Umbilical cord (tissue), 2 donors: Measurements from ENCODE around the gene IL1RAPL2. TPM values are rescaled to one million over a fixed set of nuclear protein-coding genes. Genes with fewer than 3 reads are reported as not detected.
A peak's percentile ranks its signal among the peaks of the same experiment; 100 is the strongest.
"Not testable (repeated sequence)": the region's sequence is repeated elsewhere in the genome, so short reads cannot be mapped to it uniquely, and the experiment has no call there.

Experiments
- DNase-seq: peaks from one replicate; pipeline ENCODE4 v3.0.0-alpha.2; 2015; ENCODE audit warnings: low spot score
- total RNA-seq: library from RNA; depleted of rRNA; stranded (reverse); fragments of >200 nt; gene quantifications from one replicate; pipeline ENCODE4 v1.2.3, GENCODE V29; 2014; ENCODE audit warnings: low replicate concordance; ENCODE audit not compliant: insufficient read depth

The IL1RAPL2 gene
- total RNA-seq, 1 donor from 2014 or later = 2.2 TPM

GRCh38 chrX:104670051-104670450, 104.1 kb downstream of the IL1RAPL2 start:
- no peak for DNase-seq

- DNase-seq = not testable (repeated sequence)
These were observed 111.5 kb downstream of the IL1RAPL2 start for GRCh38 chrX:104677517-104677916.

GRCh38 chrX:104679175-104679574, 113.2 kb downstream of the IL1RAPL2 start:
- peak; percentile 1 for DNase-seq

- DNase-seq = no peak
These were observed 115.2 kb downstream of the IL1RAPL2 start for GRCh38 chrX:104681214-104681613.

- DNase-seq = no peak
These were observed 118.1 kb downstream of the IL1RAPL2 start for GRCh38 chrX:104684077-104684476.

- no peak for DNase-seq
These were observed 129.6 kb downstream of the IL1RAPL2 start for GRCh38 chrX:104695593-104695992.

- no peak for DNase-seq
These were observed 130.7 kb downstream of the IL1RAPL2 start for GRCh38 chrX:104696667-104697066.

GRCh38 chrX:104697294-104697693, 131.3 kb downstream of the IL1RAPL2 start:
- peak; percentile 2 for DNase-seq

GRCh38 chrX:104707042-104707441, 141.0 kb downstream of the IL1RAPL2 start:
- no peak for DNase-seq

GRCh38 chrX:104707572-104707971, 141.6 kb downstream of the IL1RAPL2 start:
- no peak for DNase-seq

- no peak for DNase-seq
These were observed 146.5 kb downstream of the IL1RAPL2 start for GRCh38 chrX:104712515-104712914.

- no peak for DNase-seq
These were observed 155.9 kb downstream of the IL1RAPL2 start for GRCh38 chrX:104721854-104722253.

GRCh38 chrX:104728456-104728855, 162.5 kb downstream of the IL1RAPL2 start:
- DNase-seq = no peak

GRCh38 chrX:104742355-104742754, 176.4 kb downstream of the IL1RAPL2 start:
- DNase-seq = no peak

- DNase-seq = no peak
These were observed 179.2 kb downstream of the IL1RAPL2 start for GRCh38 chrX:104745152-104745551.

GRCh38 chrX:104749951-104750610, 184.1 kb downstream of the IL1RAPL2 start:
- no peak for DNase-seq

- DNase-seq = no peak
These were observed 196.6 kb downstream of the IL1RAPL2 start for GRCh38 chrX:104762641-104763040.

GRCh38 chrX:104789784-104790183, 223.8 kb downstream of the IL1RAPL2 start:
- DNase-seq = no peak

- no peak for DNase-seq
These were observed 229.8 kb downstream of the IL1RAPL2 start for GRCh38 chrX:104795804-104796203.

GRCh38 chrX:104803219-104803618, 237.2 kb downstream of the IL1RAPL2 start:
- no peak for DNase-seq

- DNase-seq = no peak
These were observed 240.3 kb downstream of the IL1RAPL2 start for GRCh38 chrX:104806346-104806745.

- no peak for DNase-seq
These were observed 267.4 kb downstream of the IL1RAPL2 start for GRCh38 chrX:104833401-104833800.

- DNase-seq = no peak
These were observed 276.6 kb downstream of the IL1RAPL2 start for GRCh38 chrX:104842646-104843045.

- no peak for DNase-seq
These were observed 286.2 kb downstream of the IL1RAPL2 start for GRCh38 chrX:104852241-104852640.
